DND-41 (cell line): Measurements from ENCODE around the gene RUVBL2.

Source experiments
- ATAC-seq: fragments of 200-7000 bp; cut with Tn5 transposase; 3 replicates; pipeline ENCODE4 v1.9.1; 2021; ENCODE audit warnings: low read depth; ENCODE audit not compliant: insufficient read depth
- DNase-seq: peaks from one replicate; pipeline ENCODE4 v3.0.0-alpha.2; 2020
- H2AFZ ChIP-seq: 2 replicates; pipeline ENCODE4 v1.6.0; 2012; ENCODE audit warnings: low read depth, low read length
- H3K27ac ChIP-seq: 2 replicates; pipeline ENCODE4 v1.5.1; 2012; ENCODE audit warnings: low read length, inconsistent platforms
- H3K27me3 ChIP-seq: fragments of 200-600 bp; sonication (generic); 2 replicates; pipeline ENCODE4 v1.6.0; 2012; ENCODE audit warnings: low read length, mild to moderate bottlenecking, inconsistent platforms; ENCODE audit not compliant: insufficient read depth, poor library complexity
- H3K36me3 ChIP-seq: 2 replicates; pipeline ENCODE4 v1.5.1; 2012; ENCODE audit warnings: low read length, inconsistent platforms; ENCODE audit not compliant: insufficient read depth
- H3K4me1 ChIP-seq: 2 replicates; pipeline ENCODE4 v1.5.1; 2012; ENCODE audit warnings: mild to moderate bottlenecking, low read length; ENCODE audit not compliant: insufficient read depth
- H3K4me2 ChIP-seq: 2 replicates; pipeline ENCODE4 v1.6.0; 2012; ENCODE audit warnings: mild to moderate bottlenecking, moderate library complexity, low read length, inconsistent platforms; ENCODE audit not compliant: insufficient read depth
- H3K4me3 ChIP-seq, 2 experiments: fragments of 200-600 bp in 1 of 2; shearing (Covaris generic) in 1 of 2; 2 replicates each; pipeline ENCODE4 v1.5.1; 2012 to 2016; ENCODE audit warnings: inconsistent platforms in 2 of 2, low read length in 2 of 2, mild to moderate bottlenecking in 2 of 2, low read depth in 1 of 2, moderate library complexity in 1 of 2
- H3K79me2 ChIP-seq: 2 replicates; pipeline ENCODE4 v1.6.0; 2012; ENCODE audit warnings: low read length, inconsistent platforms; ENCODE audit not compliant: insufficient read depth
- H3K9ac ChIP-seq: 2 replicates; pipeline ENCODE4 v1.6.0; 2012; ENCODE audit warnings: low read depth, mild to moderate bottlenecking, inconsistent platforms, low read length, moderate library complexity
- H3K9me3 ChIP-seq: 2 replicates; pipeline ENCODE4 v1.5.1; 2012; ENCODE audit warnings: low read length, moderate library complexity, mild to moderate bottlenecking, inconsistent platforms; ENCODE audit not compliant: insufficient read depth, severe bottlenecking
- H4K20me1 ChIP-seq: 2 replicates; pipeline ENCODE4 v1.6.0; 2012; ENCODE audit warnings: low read length; ENCODE audit not compliant: insufficient read depth
- CTCF ChIP-seq: IDR thresholded peaks from 2 replicates; pipeline ENCODE4 v1.5.1; 2012; ENCODE audit warnings: borderline replicate concordance, low read length, moderate library complexity, mild to moderate bottlenecking; ENCODE audit not compliant: poor library complexity, severe bottlenecking; ENCODE audit errors: extremely low read depth
- EZH2 ChIP-seq: IDR thresholded peaks from 3 replicates; pipeline ENCODE4 v1.6.1; 2012; ENCODE audit warnings: borderline replicate concordance, low read depth, mild to moderate bottlenecking, moderate library complexity, low read length, inconsistent platforms; ENCODE audit not compliant: severe bottlenecking

The RUVBL2 gene

GRCh38 chr19:48968813-48969218, 24.9 kb upstream of the RUVBL2 start:
- peaks cover 14% of the 10 kb centered on the region for H4K20me1 ChIP-seq
- H3K27me3 ChIP-seq = no peaks in the 10 kb centered on the region
- no peak overlapping the region for H3K27ac ChIP-seq
- TF ChIP-seq EZH2 = no peak
- no peak for TF ChIP-seq CTCF
- DNase-seq (no peak), ATAC-seq (no peak)
- H3K9me3 ChIP-seq = no peaks in the 10 kb centered on the region
- peaks cover 63% of the 10 kb centered on the region for H3K36me3 ChIP-seq
- H3K79me2 ChIP-seq = peaks cover 22% of the 10 kb centered on the region
- H3K4me1 ChIP-seq = peaks cover 35% of the 10 kb centered on the region
- no peak overlapping the region for H3K4me3 ChIP-seq
- H3K4me2 ChIP-seq = no peak overlapping the region
- H3K9ac ChIP-seq = no peak overlapping the region
- no peak overlapping the region for H2AFZ ChIP-seq

- TF ChIP-seq CTCF (no peak), EZH2 (no peak)
- Histone ChIP-seq H4K20me1 (peaks cover 14% of the 10 kb centered on the region), H2AFZ (no peak overlapping the region), H3K79me2 (peaks cover 20% of the 10 kb centered on the region), H3K4me2 (no peak overlapping the region), H3K27ac (peak overlapping the region; percentile 51; the same call in 1 of the 2 replicates), H3K9me3 (no peaks in the 10 kb centered on the region), H3K36me3 (peaks cover 69% of the 10 kb centered on the region), H3K9ac (no peak overlapping the region), H3K4me1 (peaks cover 28% of the 10 kb centered on the region), H3K27me3 (no peaks in the 10 kb centered on the region), H3K4me3 (no peak overlapping the region)
- ATAC-seq (peak; percentile 67), DNase-seq (peak; percentile 84)
These were observed 24.2 kb upstream of the RUVBL2 start for GRCh38 chr19:48969276-48970138.

DNA sequence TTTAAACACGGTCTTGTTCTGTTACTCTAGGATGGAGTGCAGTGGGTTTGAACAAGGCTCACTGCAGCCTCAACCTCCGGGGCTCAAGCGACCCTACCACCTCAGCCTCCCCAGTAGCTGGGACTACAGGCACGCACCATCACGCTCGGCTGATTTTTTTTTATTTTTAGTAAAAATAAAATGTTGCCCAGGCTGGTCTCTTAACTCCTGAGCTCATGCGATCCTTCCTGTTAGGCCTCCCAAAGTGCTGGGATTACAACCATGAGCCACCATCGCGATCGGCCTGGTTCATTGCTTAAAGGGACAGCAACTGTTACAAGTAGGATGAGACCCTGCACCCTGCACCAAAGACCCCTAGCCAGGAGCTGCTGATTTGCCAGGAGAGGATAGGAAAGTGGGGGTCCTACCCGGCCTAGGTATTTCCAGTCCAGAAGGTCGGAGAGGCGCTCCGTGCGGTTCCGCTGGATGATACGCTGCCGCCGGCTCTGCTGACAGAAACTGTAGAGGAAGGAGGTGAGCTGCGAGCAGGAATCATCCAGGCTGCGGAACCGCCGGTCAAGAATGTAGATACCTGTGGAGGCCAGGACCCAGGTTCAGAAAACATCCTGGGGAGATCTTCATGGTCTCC, 23.4 kb upstream of the RUVBL2 start:
- DNase-seq (no peak), ATAC-seq (no peak)
- H3K9ac ChIP-seq = no peak overlapping the region
- H3K4me3 ChIP-seq = no peak overlapping the region
- H3K4me2 ChIP-seq = no peak overlapping the region
- no peak for TF ChIP-seq EZH2
- TF ChIP-seq CTCF = no peak
- H4K20me1 ChIP-seq = peaks cover 14% of the 10 kb centered on the region
- peaks cover 71% of the 10 kb centered on the region for H3K36me3 ChIP-seq
- H3K79me2 ChIP-seq = peaks cover 17% of the 10 kb centered on the region
- no peaks in the 10 kb centered on the region for H3K27me3 ChIP-seq
- no peaks in the 10 kb centered on the region for H3K9me3 ChIP-seq
- peak overlapping the region; percentile 7; the same call in 1 of the 2 replicates for H3K27ac ChIP-seq
- H2AFZ ChIP-seq = no peak overlapping the region
- H3K4me1 ChIP-seq = peaks cover 24% of the 10 kb centered on the region
